Amniotic epithelial cell (primary cell): ENCODE data around the gene ADCY5.

ENCODE experiments used
- DNase-seq: peaks from one replicate; pipeline ENCODE4 v3.0.0-alpha.2; 2010; ENCODE audit warnings: low read depth

Gene ADCY5

DNA sequence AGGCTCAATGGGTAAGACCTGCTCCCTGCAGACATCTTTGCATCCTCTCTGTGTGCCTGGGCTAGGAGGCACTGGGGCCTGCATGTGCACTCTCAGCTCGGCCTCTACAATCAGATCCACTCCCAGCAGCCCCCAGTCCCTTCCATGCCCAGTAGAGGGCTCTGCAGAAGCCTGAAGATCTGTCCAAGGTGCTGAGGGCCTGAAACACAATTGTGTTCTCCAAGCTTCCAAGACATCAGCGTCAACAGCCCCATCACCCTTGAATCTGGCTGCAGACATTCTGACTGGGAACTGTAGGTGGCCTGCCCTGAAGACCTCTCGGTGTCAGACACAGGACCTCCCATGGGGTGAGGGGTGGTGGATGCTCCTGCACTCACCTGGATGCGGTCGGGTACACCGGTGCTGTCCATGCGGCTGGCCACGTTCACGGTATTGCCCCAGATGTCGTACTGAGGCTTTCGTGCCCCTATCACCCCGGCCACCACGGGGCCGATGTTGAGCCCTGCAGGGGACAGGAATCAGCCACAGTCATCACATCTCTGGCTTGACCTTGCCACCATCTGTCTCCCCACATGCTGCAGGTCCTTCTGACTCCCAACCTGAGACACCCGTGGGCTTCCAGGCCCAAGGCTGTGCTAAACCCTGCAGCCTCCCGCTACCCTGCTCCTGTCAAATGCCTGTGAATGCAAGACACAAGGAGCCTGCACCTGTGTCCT is 162.4 kb downstream of the ADCY5 start:
- peak; percentile 68 for DNase-seq

- no peak for DNase-seq
These were observed 163.0 kb downstream of the ADCY5 start for GRCh38 chr3:123285931-123286307.

DNA sequence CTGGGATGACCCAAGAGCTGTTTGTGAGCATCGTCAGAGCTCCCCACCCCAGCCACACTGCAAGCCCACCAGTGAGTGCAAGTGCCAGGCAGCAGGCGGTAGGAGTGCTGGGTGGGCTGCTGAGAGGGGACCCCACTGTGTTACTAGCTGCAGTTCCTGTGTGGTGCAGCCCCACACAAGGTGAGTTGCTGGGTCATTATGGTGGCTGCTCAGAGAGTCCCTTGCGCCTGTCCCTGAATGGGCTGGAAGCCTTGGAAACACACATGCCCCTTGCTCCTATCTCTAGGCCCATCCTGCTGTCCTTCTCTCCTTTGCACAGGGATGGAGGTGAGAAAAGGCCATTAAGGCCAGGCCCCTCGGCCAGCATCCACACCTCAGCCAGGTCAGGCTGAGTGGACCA is 163.4 kb downstream of the ADCY5 start:
- DNase-seq = no peak

- no peak for DNase-seq
These were observed 163.8 kb downstream of the ADCY5 start for GRCh38 chr3:123285066-123285465.

DNA sequence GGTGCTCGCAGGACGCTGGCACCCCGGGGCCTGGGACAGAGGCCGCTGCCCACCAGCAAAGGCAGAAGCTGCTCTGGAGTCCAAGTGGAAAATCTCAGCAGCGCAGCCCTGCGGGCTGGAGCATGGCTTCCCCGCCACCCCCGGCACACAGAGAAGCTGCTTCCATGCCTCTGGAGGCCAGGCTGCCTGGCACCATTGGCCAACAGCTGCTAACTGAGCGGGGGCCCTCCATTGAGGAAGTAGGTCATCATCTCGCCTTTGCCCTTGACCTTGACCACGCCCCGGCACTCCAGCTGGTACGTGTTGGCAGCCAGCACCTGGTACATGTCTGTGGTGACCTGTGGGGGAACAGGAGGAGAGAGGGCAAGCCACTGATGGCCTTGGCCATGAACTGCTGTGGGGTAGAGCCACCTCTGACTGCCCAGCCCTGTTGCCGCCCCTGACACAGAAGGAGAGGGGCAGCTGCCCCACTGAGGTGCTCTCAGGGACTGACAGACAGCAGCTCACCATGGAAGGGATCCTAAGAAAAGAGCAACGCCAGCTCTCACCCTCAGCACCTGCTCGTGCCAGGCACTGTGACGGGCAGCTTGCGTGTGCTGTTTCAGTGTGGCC is 164.4 kb downstream of the ADCY5 start:
- no peak for DNase-seq

GRCh38 chr3:123283657-123284398 is 165.1 kb downstream of the ADCY5 start:
- no peak for DNase-seq

DNA sequence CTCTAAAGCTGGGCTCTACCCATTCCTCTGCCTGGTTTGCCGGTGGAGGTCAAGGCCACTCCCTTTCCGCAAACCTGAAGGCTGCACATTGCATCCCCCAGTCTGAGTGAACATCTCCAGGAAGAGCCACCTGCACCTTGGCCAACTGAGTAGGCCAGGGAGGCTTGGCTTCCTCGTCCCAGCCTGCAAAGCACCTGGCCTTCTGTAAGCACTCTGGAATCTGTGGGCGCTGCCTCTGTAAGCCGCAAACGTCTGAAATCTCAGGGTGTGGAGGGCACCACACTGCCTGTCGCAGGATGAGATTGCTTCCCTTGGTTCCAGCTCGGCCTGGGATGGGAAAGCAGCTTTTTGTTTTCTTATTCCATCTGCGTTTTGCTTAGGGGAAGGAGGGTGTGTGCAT is 165.8 kb downstream of the ADCY5 start:
- DNase-seq = no peak

- no peak for DNase-seq
These were observed 166.4 kb downstream of the ADCY5 start for GRCh38 chr3:123282461-123282860.

DNA sequence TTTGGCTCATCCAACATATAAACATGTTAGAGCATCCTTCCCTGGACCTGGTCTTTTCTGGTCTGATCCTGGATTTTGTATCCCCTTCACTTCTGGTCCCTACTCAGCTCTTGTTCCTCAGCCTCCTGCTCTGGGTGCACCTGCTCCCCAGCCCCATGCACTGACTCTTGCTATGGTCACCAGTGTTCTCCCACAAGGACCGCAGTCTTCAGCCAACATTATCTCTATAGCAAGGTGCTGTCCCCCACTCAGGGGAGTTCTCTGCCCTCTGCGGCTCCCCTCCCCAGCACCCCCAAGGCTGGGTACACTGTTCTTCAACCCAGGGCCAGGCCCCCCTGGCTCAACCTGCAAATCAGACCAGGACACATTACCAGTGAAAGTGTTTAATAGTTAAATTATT is 167.0 kb downstream of the ADCY5 start:
- DNase-seq = no peak

DNA sequence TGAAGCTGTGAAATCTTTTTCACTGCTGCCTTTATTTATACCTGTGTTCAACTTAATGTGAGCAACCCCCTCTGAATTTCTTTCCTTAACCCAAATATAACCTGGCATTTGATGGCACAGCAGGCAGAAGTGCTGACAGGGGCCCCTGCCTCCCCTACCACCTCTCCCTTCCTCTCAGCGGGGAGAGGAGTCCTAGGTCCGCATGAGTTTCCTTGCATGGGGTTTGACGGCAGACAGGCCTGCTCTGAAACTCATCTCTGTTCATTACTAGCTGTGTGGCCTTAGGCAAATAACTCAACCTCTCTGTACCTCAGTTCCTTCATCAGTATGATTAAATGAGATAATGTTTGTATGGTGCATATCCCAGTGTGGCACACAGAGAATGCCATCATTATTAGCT is 167.5 kb downstream of the ADCY5 start:
- DNase-seq = no peak

GRCh38 chr3:123279121-123279520 is 169.8 kb downstream of the ADCY5 start:
- DNase-seq = no peak

DNA sequence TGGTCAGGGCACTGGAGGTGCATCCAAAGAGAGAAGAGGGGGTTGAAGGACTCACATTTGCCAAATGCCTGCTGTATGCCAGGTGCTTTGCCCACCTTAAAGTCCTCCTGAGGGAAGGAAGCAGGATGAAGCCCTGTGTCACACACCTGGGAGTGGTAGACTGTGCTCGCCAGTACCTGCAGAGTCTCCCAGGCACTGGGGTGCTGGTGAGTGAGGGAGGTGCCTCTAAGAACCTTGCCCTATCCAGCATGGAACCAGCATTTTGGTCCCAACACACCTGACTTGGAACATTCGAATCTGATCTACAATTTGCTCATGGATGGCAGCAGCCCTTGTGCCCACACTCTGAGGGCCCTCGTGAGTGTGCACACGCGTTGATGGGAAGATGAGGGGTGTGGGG is 170.4 kb downstream of the ADCY5 start:
- no peak for DNase-seq

- no peak for DNase-seq
These were observed 171.8 kb downstream of the ADCY5 start for GRCh38 chr3:123277106-123277505.

- no peak for DNase-seq
These were observed 172.4 kb downstream of the ADCY5 start for GRCh38 chr3:123276346-123277006.

DNA sequence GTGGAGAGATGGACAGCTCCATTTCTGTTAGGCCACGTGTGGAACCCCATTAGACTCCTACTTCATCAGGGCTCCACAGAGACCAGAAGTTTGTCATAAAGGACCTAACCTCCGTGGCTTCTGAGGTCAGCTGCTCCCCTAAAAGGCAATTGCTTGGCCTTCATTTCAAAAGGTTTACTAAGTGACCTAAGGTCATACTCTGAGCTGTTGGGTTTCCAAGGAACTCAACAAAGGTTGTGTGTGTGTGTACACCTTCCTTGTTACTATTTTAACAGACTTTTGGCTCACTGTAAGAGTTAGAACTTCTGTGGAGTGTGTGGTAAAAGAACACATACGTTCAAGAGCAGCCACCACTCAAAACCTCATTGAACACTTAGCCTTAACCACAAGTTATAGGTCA is 173.2 kb downstream of the ADCY5 start:
- no peak for DNase-seq

- peak; percentile 25 for DNase-seq
These were observed 176.3 kb downstream of the ADCY5 start for GRCh38 chr3:123272547-123272946.

DNA sequence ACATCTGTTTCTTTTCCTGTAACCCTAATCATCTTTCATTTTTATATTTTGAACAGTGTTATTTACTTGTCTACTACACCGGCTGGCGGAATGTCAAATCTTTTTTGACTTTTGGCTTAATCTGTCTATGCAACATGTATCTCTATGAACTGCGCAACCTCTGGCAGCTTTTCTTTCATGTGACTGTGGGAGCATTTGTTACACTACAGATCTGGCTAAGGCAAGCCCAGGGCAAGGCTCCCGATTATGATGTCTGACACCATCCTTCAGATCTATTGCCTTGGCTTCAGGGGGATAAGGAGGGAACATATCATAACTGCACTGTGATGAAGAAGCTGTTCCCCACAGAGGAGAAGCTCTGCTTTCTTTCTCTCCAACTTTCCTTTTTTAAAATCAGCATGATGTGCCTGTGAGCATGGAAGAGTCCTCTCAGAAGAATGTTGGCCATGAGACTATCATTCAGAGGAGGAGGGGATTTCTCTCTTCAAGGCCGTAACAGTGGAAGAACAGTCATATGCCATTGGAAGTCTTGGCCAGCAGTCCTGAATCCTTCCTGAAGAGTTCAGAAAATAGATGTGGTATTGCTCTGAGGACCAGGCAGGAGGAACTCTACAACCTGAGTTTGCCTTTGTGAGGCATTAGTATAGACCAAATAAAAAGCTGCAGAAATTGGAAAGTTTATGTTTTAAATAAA is 177.3 kb downstream of the ADCY5 start:
- DNase-seq = no peak

- DNase-seq = no peak
These were observed 178.1 kb downstream of the ADCY5 start for GRCh38 chr3:123270818-123271217.

DNA sequence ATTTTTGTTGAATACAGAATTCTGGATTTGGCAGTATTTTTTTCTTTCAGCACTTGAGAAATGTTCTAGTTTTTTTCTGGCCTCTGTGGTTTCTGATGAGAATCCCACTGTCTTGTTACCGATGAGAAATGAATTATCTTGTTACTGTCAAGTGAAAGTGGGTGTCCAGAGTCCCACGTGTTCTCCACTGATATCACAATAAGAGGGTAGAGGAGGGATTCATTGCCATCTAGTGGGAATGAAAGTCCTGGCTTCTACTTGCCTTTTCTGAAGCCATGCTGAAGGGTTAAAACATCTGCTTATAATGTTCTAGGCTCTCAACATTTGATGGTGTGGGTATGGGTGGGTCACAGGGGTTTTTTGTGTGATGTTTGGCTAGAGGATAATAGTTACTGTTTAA is 181.1 kb downstream of the ADCY5 start:
- DNase-seq = peak; percentile 20

DNA sequence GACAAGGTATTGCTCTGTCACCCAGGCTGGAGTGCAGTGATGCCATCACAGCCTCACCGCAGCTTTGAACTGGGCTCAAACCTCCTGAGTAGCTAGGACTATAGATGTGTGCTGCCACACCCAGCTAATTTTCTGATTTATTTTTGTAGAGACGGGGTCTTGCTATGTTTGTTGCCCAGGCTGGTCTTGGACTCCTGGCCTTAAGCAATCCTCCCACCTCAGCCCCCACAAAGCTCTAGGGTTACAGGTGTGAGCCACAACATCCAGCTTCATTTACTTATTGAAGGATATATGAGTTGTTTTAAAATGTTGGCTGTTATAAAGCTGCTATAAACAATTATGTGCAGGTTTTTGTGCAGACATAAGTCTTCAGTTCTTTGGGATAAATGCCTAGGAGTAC is 184.9 kb downstream of the ADCY5 start:
- DNase-seq = no peak

DNA sequence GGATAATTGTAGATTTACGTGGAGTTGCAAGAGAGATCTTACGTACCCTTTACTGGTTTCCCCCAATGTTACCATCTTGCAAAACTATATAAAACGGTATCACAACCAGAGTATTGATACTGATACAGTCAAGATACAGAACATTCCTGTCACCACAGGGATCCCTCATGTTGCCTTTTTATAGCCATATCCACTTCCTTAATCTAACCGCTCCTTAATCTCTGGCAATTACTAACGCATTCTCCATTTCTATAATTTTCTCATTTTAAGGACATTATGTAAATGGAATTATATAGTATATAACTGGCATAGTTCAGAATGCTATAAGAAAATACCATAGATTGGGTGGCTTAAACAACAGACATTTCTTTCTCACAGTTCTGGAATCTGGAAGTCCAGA is 186.0 kb downstream of the ADCY5 start:
- DNase-seq = no peak

GRCh38 chr3:123262226-123262625 is 186.7 kb downstream of the ADCY5 start:
- DNase-seq = no peak
